SJSA1 (cell line): Measurements from ENCODE around the gene NRF1. TPM values are rescaled to one million over a fixed set of nuclear protein-coding genes. Genes with fewer than 3 reads are reported as not detected.
"Not testable (repeated sequence)": the region's sequence is repeated elsewhere in the genome, so short reads cannot be mapped to it uniquely, and the experiment has no call there.

Experiments used
- DNase-seq, 2 experiments: peaks; one replicate each; pipeline ENCODE4 v3.0.0-alpha.2; 2015 to 2020; ENCODE audit warnings: low spot score in 2 of 2, low read depth in 1 of 2
- H3K27ac ChIP-seq: fragments of 250-450 bp; sonication (Bioruptor Pico); 2 replicates; pipeline ENCODE4 v1.5.1; 2020; ENCODE audit warnings: mild to moderate bottlenecking, moderate library complexity
- H3K27me3 ChIP-seq: fragments of 250-450 bp; sonication (Bioruptor Pico); replicated peaks from 2 replicates; pipeline ENCODE4 v1.5.1; 2020; ENCODE audit warnings: mild to moderate bottlenecking, moderate library complexity
- H3K36me3 ChIP-seq: fragments of 250-450 bp; sonication (Bioruptor Pico); 2 replicates; pipeline ENCODE4 v1.5.1; 2020; ENCODE audit warnings: mild to moderate bottlenecking
- H3K4me1 ChIP-seq: fragments of 250-450 bp; sonication (Bioruptor Pico); replicated peaks from 2 replicates; pipeline ENCODE4 v1.6.1; 2021; ENCODE audit warnings: mild to moderate bottlenecking
- H3K4me3 ChIP-seq: fragments of 250-450 bp; sonication (Bioruptor Pico); 2 replicates; pipeline ENCODE4 v1.5.1; 2020; ENCODE audit warnings: mild to moderate bottlenecking
- H3K9me3 ChIP-seq: fragments of 250-450 bp; sonication (Bioruptor Pico); replicated peaks from 2 replicates; pipeline ENCODE4 v1.5.1; 2020; ENCODE audit warnings: mild to moderate bottlenecking
- total RNA-seq: library from RNA; depleted of rRNA; stranded (reverse); fragments of >200 nt; shearing (Covaris generic); gene quantifications from 2 replicates; pipeline ENCODE4 v1.2.3, GENCODE V29; 2014

The NRF1 gene
- total RNA-seq, 1 experiment from 2014 or later: 20.9 TPM

GRCh38 chr7:129665013-129665401 is 53.5 kb downstream of the NRF1 start:
- H3K27ac ChIP-seq: peak overlapping the region; percentile 39
- DNase-seq: peak; percentile 95 to 98
- H3K4me1 ChIP-seq: peaks cover 31% of the 10 kb centered on the region
- no peaks in the 10 kb centered on the region for H3K27me3 ChIP-seq
- 0 out of 2 replicates have a peak, but pooled peaks cover 3% of the 10 kb centered on the region for H3K9me3 ChIP-seq
- H3K36me3 ChIP-seq: peaks cover 16% of the 10 kb centered on the region
- H3K4me3 ChIP-seq: no peak overlapping the region

- no peak for DNase-seq
- Histone ChIP-seq H3K27me3 (no peaks in the 10 kb centered on the region), H3K4me1 (peaks cover 31% of the 10 kb centered on the region), H3K36me3 (peaks cover 3% of the 10 kb centered on the region), H3K27ac (no peak overlapping the region), H3K4me3 (no peak overlapping the region), H3K9me3 (no peaks in the 10 kb centered on the region)
These were observed 55.6 kb downstream of the NRF1 start for GRCh38 chr7:129667116-129667515.

GRCh38 chr7:129667551-129667950 is 56.0 kb downstream of the NRF1 start:
- no peak overlapping the region for H3K27ac ChIP-seq

GRCh38 chr7:129669901-129670300 is 58.4 kb downstream of the NRF1 start:
- no peaks in the 10 kb centered on the region for H3K27me3 ChIP-seq
- no peak overlapping the region for H3K27ac ChIP-seq
- DNase-seq: no peak
- no peak overlapping the region for H3K4me3 ChIP-seq
- peaks cover 21% of the 10 kb centered on the region for H3K4me1 ChIP-seq
- H3K36me3 ChIP-seq: peaks cover 22% of the 10 kb centered on the region
- H3K9me3 ChIP-seq: peaks cover 1% of the 10 kb centered on the region; the same call in 1 of the 2 replicates

More at GRCh38 chr7:129667551-129667950, 56.0 kb downstream of the NRF1 start:
- no peak for DNase-seq
- Histone ChIP-seq H3K4me1 (peaks cover 31% of the 10 kb centered on the region), H3K9me3 (no peaks in the 10 kb centered on the region; the same call in 1 of the 2 replicates), H3K4me3 (no peak overlapping the region), H3K36me3 (peaks cover 7% of the 10 kb centered on the region), H3K27me3 (no peaks in the 10 kb centered on the region)

GRCh38 chr7:129670656-129671055 is 59.1 kb downstream of the NRF1 start:
- H3K36me3 ChIP-seq: peaks cover 30% of the 10 kb centered on the region
- H3K4me3 ChIP-seq: no peak overlapping the region
- H3K9me3 ChIP-seq: peaks cover 9% of the 10 kb centered on the region
- no peak overlapping the region for H3K27ac ChIP-seq
- no peak for DNase-seq
- peaks cover 15% of the 10 kb centered on the region for H3K4me1 ChIP-seq
- no peaks in the 10 kb centered on the region for H3K27me3 ChIP-seq

- no peak overlapping the region for H3K27ac ChIP-seq
- peaks cover 9% of the 10 kb centered on the region for H3K4me1 ChIP-seq
- no peaks in the 10 kb centered on the region for H3K27me3 ChIP-seq
- H3K4me3 ChIP-seq: no peak overlapping the region
- peaks cover 36% of the 10 kb centered on the region for H3K36me3 ChIP-seq
- peaks cover 12% of the 10 kb centered on the region for H3K9me3 ChIP-seq
- no peak for DNase-seq
These were observed 59.7 kb downstream of the NRF1 start for GRCh38 chr7:129671266-129671665.

GRCh38 chr7:129674475-129674874 is 63.0 kb downstream of the NRF1 start:
- H3K4me1 ChIP-seq, H3K4me3 ChIP-seq, H3K27me3 ChIP-seq, DNase-seq, H3K27ac ChIP-seq: not testable (repeated sequence)
- H3K36me3 ChIP-seq: peaks cover 37% of the 10 kb centered on the region
- peaks cover 12% of the 10 kb centered on the region for H3K9me3 ChIP-seq

GRCh38 chr7:129675521-129675920 is 64.0 kb downstream of the NRF1 start:
- no peaks in the 10 kb centered on the region for H3K27me3 ChIP-seq

GRCh38 chr7:129676017-129676897 is 64.7 kb downstream of the NRF1 start:
- no peaks in the 10 kb centered on the region for H3K27me3 ChIP-seq
- H3K36me3 ChIP-seq: peaks cover 44% of the 10 kb centered on the region
- peaks cover 12% of the 10 kb centered on the region for H3K9me3 ChIP-seq
- H3K27ac ChIP-seq: no peak overlapping the region
- no peaks in the 10 kb centered on the region for H3K4me1 ChIP-seq
- no peak overlapping the region for H3K4me3 ChIP-seq
- no peak for DNase-seq

More at GRCh38 chr7:129675521-129675920, 64.0 kb downstream of the NRF1 start:
- no peak for DNase-seq
- H3K4me3 ChIP-seq: no peak overlapping the region
- peaks cover 40% of the 10 kb centered on the region for H3K36me3 ChIP-seq
- H3K9me3 ChIP-seq: peaks cover 12% of the 10 kb centered on the region
- H3K4me1 ChIP-seq: no peaks in the 10 kb centered on the region
- no peak overlapping the region for H3K27ac ChIP-seq

GRCh38 chr7:129677796-129678195 is 66.3 kb downstream of the NRF1 start:
- no peak overlapping the region for H3K4me3 ChIP-seq
- H3K36me3 ChIP-seq: peaks cover 38% of the 10 kb centered on the region
- no peak for DNase-seq
- peaks cover 12% of the 10 kb centered on the region for H3K9me3 ChIP-seq
- H3K27me3 ChIP-seq: no peaks in the 10 kb centered on the region
- H3K4me1 ChIP-seq: no peaks in the 10 kb centered on the region
- no peak overlapping the region for H3K27ac ChIP-seq

GRCh38 chr7:129678606-129679005 is 67.1 kb downstream of the NRF1 start:
- Histone ChIP-seq H3K36me3 (peaks cover 34% of the 10 kb centered on the region), H3K4me1 (no peaks in the 10 kb centered on the region), H3K27me3 (no peaks in the 10 kb centered on the region), H3K4me3 (no peak overlapping the region), H3K27ac (no peak overlapping the region), H3K9me3 (peaks cover 12% of the 10 kb centered on the region)
- no peak for DNase-seq

GRCh38 chr7:129680400-129680799 is 68.9 kb downstream of the NRF1 start:
- peaks cover 6% of the 10 kb centered on the region for H3K9me3 ChIP-seq
- H3K27me3 ChIP-seq: no peaks in the 10 kb centered on the region
- DNase-seq: no peak
- peaks cover 11% of the 10 kb centered on the region for H3K4me1 ChIP-seq
- no peak overlapping the region for H3K27ac ChIP-seq
- no peak overlapping the region for H3K4me3 ChIP-seq
- peaks cover 20% of the 10 kb centered on the region for H3K36me3 ChIP-seq

- peak; percentile 62 to 73 for DNase-seq
- Histone ChIP-seq H3K27ac (peak overlapping the region; percentile 41), H3K9me3 (no peaks in the 10 kb centered on the region), H3K36me3 (peaks cover 7% of the 10 kb centered on the region; the same call in 1 of the 2 replicates), H3K4me3 (no peak overlapping the region), H3K27me3 (no peaks in the 10 kb centered on the region), H3K4me1 (peaks cover 25% of the 10 kb centered on the region)
These were observed 73.3 kb downstream of the NRF1 start for GRCh38 chr7:129684777-129685176.

- no peaks in the 10 kb centered on the region for H3K9me3 ChIP-seq
- no peak overlapping the region for H3K4me3 ChIP-seq
- H3K27ac ChIP-seq: no peak overlapping the region
- H3K4me1 ChIP-seq: peaks cover 38% of the 10 kb centered on the region
- H3K36me3 ChIP-seq: no peaks in the 10 kb centered on the region
- no peak for DNase-seq
- H3K27me3 ChIP-seq: no peaks in the 10 kb centered on the region
These were observed 74.5 kb downstream of the NRF1 start for GRCh38 chr7:129686063-129686462.
